ENCODE data around the gene HSD11B1. TPM values are rescaled to one million over a fixed set of nuclear protein-coding genes. Genes with fewer than 3 reads are reported as not detected.

The HSD11B1 gene
- total RNA-seq, 1 donor from 2014 or later, result not detected

GRCh38 chr1:209661071-209661470 lies 43.6 kb upstream of the HSD11B1 start:
- no peaks in the 10 kb centered on the region for H3K9me3 Mint-ChIP-seq
- no peak for DNase-seq (ENCODE audit: low spot score in 2 of 2, unreplicated experiment in 2 of 2)
- H3K27me3 Mint-ChIP-seq (ENCODE audit: low read depth), result peaks cover 2% of the 10 kb centered on the region
- no peak overlapping the region for H3K4me3 Mint-ChIP-seq
- no peaks in the 10 kb centered on the region for H3K36me3 Mint-ChIP-seq
- peaks cover 20% of the 10 kb centered on the region for H3K4me1 Mint-ChIP-seq
- no peak overlapping the region for H3K27ac Mint-ChIP-seq
- no peak for TF ChIP-seq CTCF (IDR thresholded peaks at IDR 0.05; ENCODE audit: unreplicated experiment)

- TF ChIP-seq CTCF (IDR thresholded peaks at IDR 0.05; ENCODE audit: unreplicated experiment), result no peak
- H3K27ac Mint-ChIP-seq, result no peak overlapping the region
- no peak overlapping the region for H3K4me3 Mint-ChIP-seq
- no peak for DNase-seq (ENCODE audit: low spot score in 2 of 2, unreplicated experiment in 2 of 2)
- peaks cover 2% of the 10 kb centered on the region for H3K27me3 Mint-ChIP-seq (ENCODE audit: low read depth)
- H3K9me3 Mint-ChIP-seq, result no peaks in the 10 kb centered on the region
- H3K4me1 Mint-ChIP-seq, result peaks cover 18% of the 10 kb centered on the region
- H3K36me3 Mint-ChIP-seq, result no peaks in the 10 kb centered on the region
Measured at GRCh38 chr1:209662879-209663327, 41.7 kb upstream of the HSD11B1 start.

GRCh38 chr1:209667103-209667502 lies 37.5 kb upstream of the HSD11B1 start:
- Mint-ChIP-seq H3K9me3 (peaks cover 5% of the 10 kb centered on the region), H3K27me3 (ENCODE audit: low read depth) (peaks cover 34% of the 10 kb centered on the region), H3K36me3 (no peaks in the 10 kb centered on the region), H3K4me3 (no peak overlapping the region), H3K27ac (no peak overlapping the region), H3K4me1 (no peaks in the 10 kb centered on the region)
- no peak for TF ChIP-seq CTCF (IDR thresholded peaks at IDR 0.05; ENCODE audit: unreplicated experiment)
- DNase-seq (ENCODE audit: low spot score in 2 of 2, unreplicated experiment in 2 of 2), result no peak

GRCh38 chr1:209667708-209668107 lies 36.9 kb upstream of the HSD11B1 start:
- DNase-seq (ENCODE audit: low spot score in 2 of 2, unreplicated experiment in 2 of 2), result no peak
- TF ChIP-seq CTCF (IDR thresholded peaks at IDR 0.05; ENCODE audit: unreplicated experiment), result no peak
- Mint-ChIP-seq H3K9me3 (peaks cover 5% of the 10 kb centered on the region), H3K4me3 (no peak overlapping the region), H3K4me1 (no peaks in the 10 kb centered on the region), H3K27ac (no peak overlapping the region), H3K27me3 (ENCODE audit: low read depth) (peaks cover 39% of the 10 kb centered on the region), H3K36me3 (no peaks in the 10 kb centered on the region)

GRCh38 chr1:209670441-209671082 lies 34.1 kb upstream of the HSD11B1 start:
- peaks cover 66% of the 10 kb centered on the region for H3K27me3 Mint-ChIP-seq (ENCODE audit: low read depth)
- peaks cover 5% of the 10 kb centered on the region for H3K9me3 Mint-ChIP-seq
- no peak for TF ChIP-seq CTCF (IDR thresholded peaks at IDR 0.05; ENCODE audit: unreplicated experiment)
- no peak overlapping the region for H3K4me3 Mint-ChIP-seq
- no peak overlapping the region for H3K27ac Mint-ChIP-seq
- H3K36me3 Mint-ChIP-seq, result no peaks in the 10 kb centered on the region
- peaks cover 9% of the 10 kb centered on the region for H3K4me1 Mint-ChIP-seq
- DNase-seq (ENCODE audit: low spot score in 2 of 2, unreplicated experiment in 2 of 2), result no peak
